GM23338 (cell line): Measurements from ENCODE around the gene P2RY6. TPM values are rescaled to one million over a fixed set of nuclear protein-coding genes. Genes with fewer than 3 reads are reported as not detected.

Source experiments
- ATAC-seq: fragments of 200-7000 bp; cut with Tn5 transposase; 3 replicates; pipeline ENCODE4 v1.9.1; 2020
- DNase-seq: peaks from one replicate; pipeline ENCODE4 v3.0.0-alpha.2; 2015; ENCODE audit warnings: low spot score
- H2AFZ ChIP-seq: fragments of 200-600 bp; sonication (generic); 2 replicates; pipeline ENCODE4 v1.8.0; 2016; ENCODE audit warnings: antibody characterized with exemption, mild to moderate bottlenecking, moderate library complexity
- H3F3A ChIP-seq: fragments of 200-600 bp; sonication (generic); replicated peaks from 2 replicates; pipeline ENCODE4 v1.8.0; 2017; ENCODE audit warnings: antibody characterized with exemption, mixed run types, low read depth
- H3K27ac ChIP-seq: fragments of 200-600 bp; sonication (generic); 2 replicates; pipeline ENCODE4 v1.6.1; 2016; ENCODE audit warnings: low read depth
- H3K27me3 ChIP-seq: fragments of 200-600 bp; sonication (generic); 2 replicates; pipeline ENCODE4 v1.8.0; 2016; ENCODE audit warnings: mild to moderate bottlenecking, mixed run types, moderate library complexity; ENCODE audit not compliant: insufficient read depth
- H3K36me3 ChIP-seq: fragments of 200-600 bp; sonication (generic); 2 replicates; pipeline ENCODE4 v1.8.0; 2016; ENCODE audit warnings: mild to moderate bottlenecking; ENCODE audit not compliant: insufficient read depth
- H3K4me1 ChIP-seq: fragments of 200-600 bp; sonication (generic); 2 replicates; pipeline ENCODE4 v1.8.0; 2016; ENCODE audit warnings: mild to moderate bottlenecking, moderate library complexity; ENCODE audit not compliant: insufficient read depth
- H3K4me2 ChIP-seq: fragments of 200-600 bp; sonication (generic); 2 replicates; pipeline ENCODE4 v1.7.1; 2017; ENCODE audit warnings: mixed run types
- H3K4me3 ChIP-seq: fragments of 200-600 bp; sonication (generic); 2 replicates; pipeline ENCODE4 v1.6.1; 2016; ENCODE audit warnings: mixed run types
- H3K79me2 ChIP-seq: fragments of 200-600 bp; sonication (generic); replicated peaks from 2 replicates; pipeline ENCODE4 v1.8.0; 2017; ENCODE audit warnings: mild to moderate bottlenecking; ENCODE audit not compliant: insufficient read depth
- H3K9me2 ChIP-seq: fragments of 200-600 bp; sonication (generic); 2 replicates; pipeline ENCODE4 v1.8.0; 2017; ENCODE audit not compliant: insufficient read depth
- H4K20me1 ChIP-seq: fragments of 200-600 bp; sonication (generic); replicated peaks from 2 replicates; pipeline ENCODE4 v1.8.0; 2017; ENCODE audit warnings: mild to moderate bottlenecking; ENCODE audit not compliant: insufficient read depth
- H3K27ac Mint-ChIP-seq: 2 replicates; pipeline ENCODE4 v1.8.0; 2020; ENCODE audit warnings: inconsistent platforms, mild to moderate bottlenecking, moderate library complexity, mixed read lengths
- H3K27me3 Mint-ChIP-seq: 3 replicates; pipeline ENCODE4 v1.8.0; 2022; ENCODE audit warnings: low read depth, mild to moderate bottlenecking, moderate library complexity, mixed read lengths, inconsistent platforms; ENCODE audit not compliant: insufficient read depth, poor library complexity
- H3K36me3 Mint-ChIP-seq: 3 replicates; pipeline ENCODE4 v1.8.0; 2021; ENCODE audit warnings: low read depth, mild to moderate bottlenecking, inconsistent platforms, moderate library complexity, mixed read lengths
- H3K4me1 Mint-ChIP-seq: 3 replicates; pipeline ENCODE4 v1.8.0; 2020; ENCODE audit warnings: mild to moderate bottlenecking, inconsistent platforms, mixed read lengths
- H3K4me3 Mint-ChIP-seq: 3 replicates; pipeline ENCODE4 v1.8.0; 2021; ENCODE audit warnings: moderate library complexity, mild to moderate bottlenecking, inconsistent platforms, mixed read lengths
- H3K9me3 Mint-ChIP-seq: 3 replicates; pipeline ENCODE4 v1.8.0; 2020; ENCODE audit warnings: moderate library complexity, mild to moderate bottlenecking, inconsistent platforms, mixed read lengths
- CTCF ChIP-seq, 2 experiments: fragments of 200-600 bp in 1 of 2; sonication (generic) in 1 of 2; conservative IDR thresholded peaks; 2 replicates each; pipeline versions ENCODE4 v1.5.1 to v1.6.1; 2016 to 2017; ENCODE audit warnings: antibody characterized with exemption in 2 of 2, low read depth in 2 of 2, mild to moderate bottlenecking in 2 of 2, moderate library complexity in 1 of 2
- ETS1 ChIP-seq: IDR thresholded peaks from 2 replicates; pipeline ENCODE4 v1.6.1; 2016; ENCODE audit warnings: antibody characterized with exemption
- JUNB ChIP-seq: IDR thresholded peaks from one replicate; pipeline ENCODE4 v1.6.1; 2016; ENCODE audit warnings: antibody characterized with exemption; ENCODE audit not compliant: unreplicated experiment
- REST ChIP-seq: IDR thresholded peaks from one replicate; pipeline ENCODE4 v1.6.1; 2018; ENCODE audit warnings: antibody characterized with exemption; ENCODE audit not compliant: unreplicated experiment
- polyA plus RNA-seq: library from polyadenylated mRNA; unstranded; fragments of >200 nt; fragmentation: Nextera tagmentation; extraction: Ambion mirVana; gene quantifications from 2 replicates; pipeline ENCODE4 v1.2.1, GENCODE V29; 2016
- total RNA-seq: library from RNA; depleted of rRNA; stranded (reverse); fragments of >200 nt; shearing (Covaris generic); gene quantifications from 2 replicates; pipeline ENCODE4 v1.2.3, GENCODE V29; 2014

Gene P2RY6
- total and polyA plus RNA-seq, 2 experiments from 2014 or later, result not detected

GRCh38 chr11:73299751-73300150 is 27.6 kb downstream of the P2RY6 start (continued):
- no peak for TF ChIP-seq REST
- TF ChIP-seq CTCF (conservative IDR thresholded peaks at IDR 0.05; ENCODE audit: low read depth in 2 of 2), result no peak
- TF ChIP-seq JUNB, result no peak

GRCh38 chr11:73306069-73306841 is 34.1 kb downstream of the P2RY6 start:
- DNase-seq (peak; percentile 59), ATAC-seq (no peak; the same call in 2 of the 3 replicates)
- Histone ChIP-seq H3K9me2 (no peaks in the 10 kb centered on the region), H3K4me3 (peak overlapping the region; percentile 89), H3K4me2 (peak overlapping the region; percentile 74), H3K27me3 (peaks cover 26% of the 10 kb centered on the region), H3K36me3 (no peaks in the 10 kb centered on the region), H3F3A (no peaks in the 10 kb centered on the region), H3K4me1 (peaks cover 7% of the 10 kb centered on the region), H3K79me2 (0 out of 2 replicates have a peak, but pooled peaks cover 5% of the 10 kb centered on the region), H4K20me1 (peaks cover 13% of the 10 kb centered on the region; the same call in 1 of the 2 replicates), H2AFZ (peak overlapping the region; percentile 38), H3K27ac (no peak overlapping the region)
- H3K27me3 Mint-ChIP-seq, result peaks cover 32% of the 10 kb centered on the region
- H3K4me3 Mint-ChIP-seq, result peak overlapping the region; percentile 69; the same call in 2 of the 3 replicates
- no peak overlapping the region for H3K27ac Mint-ChIP-seq
- H3K36me3 Mint-ChIP-seq, result no peaks in the 10 kb centered on the region; the same call in 2 of the 3 replicates
- no peaks in the 10 kb centered on the region for H3K9me3 Mint-ChIP-seq
- H3K4me1 Mint-ChIP-seq, result peaks cover 14% of the 10 kb centered on the region
- TF ChIP-seq CTCF (conservative IDR thresholded peaks at IDR 0.05; ENCODE audit: low read depth in 2 of 2) (peak; percentile 10 to 28; a peak in 2 of 4 replicates), ETS1 (no peak)
